Activated T-helper 17 cell treated with anti-CD3 and anti-CD28 coated beads, Interleukin-2, amount 50 U/mL, for 72 hours (primary cell): Measurements from ENCODE around the gene DUSP16. TPM values are rescaled to one million over a fixed set of nuclear protein-coding genes. Genes with fewer than 3 reads are reported as not detected.
A peak's percentile ranks its signal among the peaks of the same experiment; 100 is the strongest.

Source experiments
- ATAC-seq: fragments of 150-1000 bp; cut with Tn5 transposase; replicated peaks from 2 replicates; pipeline ENCODE4 v1.10.0; 2021; ENCODE audit warnings: mild to moderate bottlenecking, moderate library complexity
- H3K27ac Mint-ChIP-seq: one replicate; pipeline ENCODE4 v1.8.0; 2022; ENCODE audit warnings: mixed read lengths
- H3K27me3 Mint-ChIP-seq: one replicate; pipeline ENCODE4 v1.8.0; 2022; ENCODE audit warnings: mixed read lengths
- H3K36me3 Mint-ChIP-seq: one replicate; pipeline ENCODE4 v1.8.0; 2022; ENCODE audit warnings: low read depth, mild to moderate bottlenecking, mixed read lengths
- H3K4me1 Mint-ChIP-seq: one replicate; pipeline ENCODE4 v1.8.0; 2022; ENCODE audit warnings: mixed read lengths
- H3K4me3 Mint-ChIP-seq: one replicate; pipeline ENCODE4 v1.8.0; 2022; ENCODE audit warnings: mild to moderate bottlenecking, mixed read lengths
- H3K9me3 Mint-ChIP-seq: one replicate; pipeline ENCODE4 v1.8.0; 2022; ENCODE audit warnings: mixed read lengths
- total RNA-seq, 2 donors: library from RNA; stranded (reverse); gene quantifications; one replicate each; pipeline ENCODE4 v1.2.3, GENCODE V29; 2022

Gene DUSP16
- total RNA-seq, 2 donors from 2014 or later, result 68.8 to 125 TPM

- H3K27ac Mint-ChIP-seq, result peak overlapping the region; percentile 25
- peaks cover 15% of the 10 kb centered on the region for H3K4me1 Mint-ChIP-seq
- no peak overlapping the region for H3K4me3 Mint-ChIP-seq
- ATAC-seq, result peak; percentile 37
- H3K27me3 Mint-ChIP-seq, result no peaks in the 10 kb centered on the region
- no peaks in the 10 kb centered on the region for H3K9me3 Mint-ChIP-seq
- H3K36me3 Mint-ChIP-seq, result peaks cover 90% of the 10 kb centered on the region
Measured at GRCh38 chr12:12543959-12544358, 18.7 kb downstream of the DUSP16 start.

GRCh38 chr12:12542964-12543363, 19.7 kb downstream of the DUSP16 start:
- peaks cover 11% of the 10 kb centered on the region for H3K4me1 Mint-ChIP-seq
- H3K27ac Mint-ChIP-seq, result peak overlapping the region; percentile 17
- H3K4me3 Mint-ChIP-seq, result no peak overlapping the region
- H3K9me3 Mint-ChIP-seq, result no peaks in the 10 kb centered on the region
- peaks cover 90% of the 10 kb centered on the region for H3K36me3 Mint-ChIP-seq
- no peaks in the 10 kb centered on the region for H3K27me3 Mint-ChIP-seq
- no peak for ATAC-seq

- no peak overlapping the region for H3K4me3 Mint-ChIP-seq
Measured at GRCh38 chr12:12542286-12542685, 20.4 kb downstream of the DUSP16 start.

GRCh38 chr12:12541782-12542181, 20.9 kb downstream of the DUSP16 start:
- Mint-ChIP-seq H3K27me3 (no peaks in the 10 kb centered on the region), H3K27ac (peak overlapping the region; percentile 48)
- ATAC-seq, result no peak

More at GRCh38 chr12:12542286-12542685, 20.4 kb downstream of the DUSP16 start:
- H3K9me3 Mint-ChIP-seq, result no peaks in the 10 kb centered on the region
- no peaks in the 10 kb centered on the region for H3K27me3 Mint-ChIP-seq
- H3K4me1 Mint-ChIP-seq, result peaks cover 11% of the 10 kb centered on the region
- no peak for ATAC-seq
- peaks cover 90% of the 10 kb centered on the region for H3K36me3 Mint-ChIP-seq
- H3K27ac Mint-ChIP-seq, result no peak overlapping the region

GRCh38 chr12:12540261-12541013, 22.2 kb downstream of the DUSP16 start:
- no peak for ATAC-seq

More at GRCh38 chr12:12541782-12542181, 20.9 kb downstream of the DUSP16 start:
- peak overlapping the region; percentile 6 for H3K4me3 Mint-ChIP-seq
- peaks cover 11% of the 10 kb centered on the region for H3K4me1 Mint-ChIP-seq
- H3K9me3 Mint-ChIP-seq, result no peaks in the 10 kb centered on the region
- H3K36me3 Mint-ChIP-seq, result peaks cover 87% of the 10 kb centered on the region

GRCh38 chr12:12539028-12539810, 23.4 kb downstream of the DUSP16 start:
- no peak overlapping the region for H3K4me3 Mint-ChIP-seq
- no peak for ATAC-seq
- H3K27ac Mint-ChIP-seq, result no peak overlapping the region
- H3K9me3 Mint-ChIP-seq, result no peaks in the 10 kb centered on the region
- peaks cover 27% of the 10 kb centered on the region for H3K4me1 Mint-ChIP-seq
- H3K36me3 Mint-ChIP-seq, result peaks cover 81% of the 10 kb centered on the region
- no peaks in the 10 kb centered on the region for H3K27me3 Mint-ChIP-seq

More at GRCh38 chr12:12540261-12541013, 22.2 kb downstream of the DUSP16 start:
- H3K27me3 Mint-ChIP-seq, result no peaks in the 10 kb centered on the region
- peak overlapping the region; percentile 48 for H3K27ac Mint-ChIP-seq
- H3K9me3 Mint-ChIP-seq, result no peaks in the 10 kb centered on the region
- H3K4me1 Mint-ChIP-seq, result peaks cover 16% of the 10 kb centered on the region
- H3K36me3 Mint-ChIP-seq, result peaks cover 78% of the 10 kb centered on the region
- H3K4me3 Mint-ChIP-seq, result peak overlapping the region; percentile 6

- H3K9me3 Mint-ChIP-seq, result no peaks in the 10 kb centered on the region
- no peak overlapping the region for H3K4me3 Mint-ChIP-seq
- peaks cover 81% of the 10 kb centered on the region for H3K36me3 Mint-ChIP-seq
- no peak for ATAC-seq
- no peaks in the 10 kb centered on the region for H3K27me3 Mint-ChIP-seq
- H3K27ac Mint-ChIP-seq, result no peak overlapping the region
- peaks cover 26% of the 10 kb centered on the region for H3K4me1 Mint-ChIP-seq
Measured at GRCh38 chr12:12538535-12538934, 24.1 kb downstream of the DUSP16 start.

GRCh38 chr12:12537421-12537820, 25.2 kb downstream of the DUSP16 start:
- no peak overlapping the region for H3K4me3 Mint-ChIP-seq
- H3K27ac Mint-ChIP-seq, result no peak overlapping the region
- no peaks in the 10 kb centered on the region for H3K27me3 Mint-ChIP-seq
- no peak for ATAC-seq
- H3K36me3 Mint-ChIP-seq, result peaks cover 77% of the 10 kb centered on the region
- H3K4me1 Mint-ChIP-seq, result peaks cover 26% of the 10 kb centered on the region
- H3K9me3 Mint-ChIP-seq, result no peaks in the 10 kb centered on the region

- no peaks in the 10 kb centered on the region for H3K27me3 Mint-ChIP-seq
- H3K4me1 Mint-ChIP-seq, result peaks cover 24% of the 10 kb centered on the region
- peak overlapping the region; percentile 95 for H3K27ac Mint-ChIP-seq
- no peaks in the 10 kb centered on the region for H3K9me3 Mint-ChIP-seq
- H3K36me3 Mint-ChIP-seq, result peaks cover 76% of the 10 kb centered on the region
- ATAC-seq, result no peak
- H3K4me3 Mint-ChIP-seq, result peak overlapping the region; percentile 70
Measured at GRCh38 chr12:12534975-12535374, 27.7 kb downstream of the DUSP16 start.

GRCh38 chr12:12534166-12534866, 28.3 kb downstream of the DUSP16 start:
- ATAC-seq, result peak; percentile 49
- peaks cover 31% of the 10 kb centered on the region for H3K4me1 Mint-ChIP-seq
- no peaks in the 10 kb centered on the region for H3K27me3 Mint-ChIP-seq
- H3K4me3 Mint-ChIP-seq, result peak overlapping the region; percentile 70
- no peaks in the 10 kb centered on the region for H3K9me3 Mint-ChIP-seq
- H3K27ac Mint-ChIP-seq, result peak overlapping the region; percentile 95
- peaks cover 81% of the 10 kb centered on the region for H3K36me3 Mint-ChIP-seq

- Mint-ChIP-seq H3K4me1 (peaks cover 38% of the 10 kb centered on the region), H3K9me3 (no peaks in the 10 kb centered on the region), H3K36me3 (peaks cover 80% of the 10 kb centered on the region), H3K4me3 (peak overlapping the region; percentile 70), H3K27me3 (no peaks in the 10 kb centered on the region), H3K27ac (peak overlapping the region; percentile 95)
- no peak for ATAC-seq
Measured at GRCh38 chr12:12533238-12533829, 29.3 kb downstream of the DUSP16 start.

- H3K9me3 Mint-ChIP-seq, result no peaks in the 10 kb centered on the region
- no peak overlapping the region for H3K27ac Mint-ChIP-seq
- no peak overlapping the region for H3K4me3 Mint-ChIP-seq
- ATAC-seq, result no peak
- H3K36me3 Mint-ChIP-seq, result peaks cover 81% of the 10 kb centered on the region
- H3K4me1 Mint-ChIP-seq, result peaks cover 51% of the 10 kb centered on the region
- H3K27me3 Mint-ChIP-seq, result no peaks in the 10 kb centered on the region
Measured at GRCh38 chr12:12531194-12531593, 31.5 kb downstream of the DUSP16 start.

- Mint-ChIP-seq H3K9me3 (no peaks in the 10 kb centered on the region), H3K4me3 (peak overlapping the region; percentile 65), H3K27ac (peak overlapping the region; percentile 82), H3K4me1 (peaks cover 41% of the 10 kb centered on the region), H3K36me3 (peaks cover 75% of the 10 kb centered on the region), H3K27me3 (no peaks in the 10 kb centered on the region)
- ATAC-seq, result peak; percentile 59
Measured at GRCh38 chr12:12529783-12530421, 32.8 kb downstream of the DUSP16 start.
